DOHH2 (cell line): ENCODE results near the gene P2RY6.
A peak's percentile ranks its signal among the peaks of the same experiment; 100 is the strongest.

Experiments
- CTCF ChIP-seq: fragments of 200-600 bp; sonication (generic); IDR thresholded peaks from one replicate; pipeline ENCODE4 v1.5.1; 2014; ENCODE audit warnings: antibody characterized with exemption, mild to moderate bottlenecking, low read depth, low read length; ENCODE audit not compliant: poor library complexity, severe bottlenecking
- EZH2phosphoT487 ChIP-seq: fragments of 200-600 bp; sonication (generic); IDR thresholded peaks from 2 replicates; pipeline ENCODE4 v1.6.1; 2017; ENCODE audit warnings: borderline replicate concordance, mild to moderate bottlenecking, antibody characterized with exemption, low read length, moderate library complexity, mixed read lengths

GRCh38 chr11:73242251-73243092 lies 29.7 kb upstream of the P2RY6 start:
- TF ChIP-seq CTCF, result peak; percentile 88
- no peak for TF ChIP-seq EZH2phosphoT487
